Anterior cingulate cortex (tissue), 58 donors: ENCODE data around the gene S100A16.
"Not testable (repeated sequence)": the region's sequence is repeated elsewhere in the genome, so short reads cannot be mapped to it uniquely, and the experiment has no call there.

Experiments
- DNase-seq, 58 donors: peaks; one replicate each; lab custom pipeline; 2025; lab: John Stamatoyannopoulos, UW

S100A16 gene, protein sequence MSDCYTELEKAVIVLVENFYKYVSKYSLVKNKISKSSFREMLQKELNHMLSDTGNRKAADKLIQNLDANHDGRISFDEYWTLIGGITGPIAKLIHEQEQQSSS

DNA sequence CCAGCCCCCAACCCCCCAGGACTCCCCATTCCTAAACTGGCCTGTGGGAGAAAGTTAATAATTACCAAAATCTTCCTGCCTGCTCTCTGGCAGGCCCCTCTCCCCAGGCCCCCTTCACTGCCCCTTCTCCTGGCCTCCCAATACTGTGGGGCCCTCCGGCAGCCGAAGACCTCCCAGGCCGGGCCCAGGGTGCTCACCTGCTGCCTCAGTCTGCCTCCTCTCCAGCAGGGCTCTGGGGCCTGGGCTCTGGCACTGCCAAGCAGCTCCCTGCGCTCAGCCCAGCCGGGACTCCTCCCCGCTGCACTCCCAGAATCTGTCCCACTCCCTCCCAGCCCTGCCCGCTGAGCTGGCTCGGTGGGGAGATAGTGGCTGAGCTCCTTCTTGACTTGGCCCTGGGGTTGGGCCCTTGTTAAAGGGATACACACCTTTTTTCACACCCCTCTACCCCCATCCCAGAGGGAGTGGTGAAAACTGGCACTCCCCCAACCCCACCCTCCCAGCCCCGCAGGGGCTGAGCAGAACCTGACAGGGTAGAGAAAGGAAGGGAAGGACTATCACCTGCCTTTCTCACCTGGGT lies at the start of gene S100A16:
TSS of gene S100A16 (minus strand) at position 383 of the 577 bp plus-strand sequence. CDS start 4,986 bp downstream, outside the sequence.
- DNase-seq, result peak in 28 of 58 donors; percentile 10 to 63 (median 27)

DNA sequence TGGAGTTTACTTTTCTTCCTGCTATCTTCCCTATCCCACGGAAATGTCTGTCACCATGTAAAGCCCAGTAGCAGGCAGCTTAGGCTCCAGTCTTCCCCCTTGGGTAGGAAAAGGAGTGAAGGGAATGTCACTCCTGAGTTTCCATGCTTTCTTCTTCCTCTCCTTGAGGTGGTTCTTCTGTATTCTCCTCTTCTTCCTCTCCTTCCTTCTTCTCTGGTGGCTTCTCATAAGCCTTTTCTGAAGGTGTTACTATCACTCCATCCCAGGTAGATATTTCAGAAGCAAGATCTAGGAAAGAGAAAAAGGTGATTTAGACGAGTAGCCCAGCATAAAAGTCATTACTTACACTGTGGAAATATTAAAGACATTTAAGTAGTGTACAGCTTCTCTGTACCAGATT lies 49.3 kb upstream of the S100A16 start:
- DNase-seq, result no peak

DNA sequence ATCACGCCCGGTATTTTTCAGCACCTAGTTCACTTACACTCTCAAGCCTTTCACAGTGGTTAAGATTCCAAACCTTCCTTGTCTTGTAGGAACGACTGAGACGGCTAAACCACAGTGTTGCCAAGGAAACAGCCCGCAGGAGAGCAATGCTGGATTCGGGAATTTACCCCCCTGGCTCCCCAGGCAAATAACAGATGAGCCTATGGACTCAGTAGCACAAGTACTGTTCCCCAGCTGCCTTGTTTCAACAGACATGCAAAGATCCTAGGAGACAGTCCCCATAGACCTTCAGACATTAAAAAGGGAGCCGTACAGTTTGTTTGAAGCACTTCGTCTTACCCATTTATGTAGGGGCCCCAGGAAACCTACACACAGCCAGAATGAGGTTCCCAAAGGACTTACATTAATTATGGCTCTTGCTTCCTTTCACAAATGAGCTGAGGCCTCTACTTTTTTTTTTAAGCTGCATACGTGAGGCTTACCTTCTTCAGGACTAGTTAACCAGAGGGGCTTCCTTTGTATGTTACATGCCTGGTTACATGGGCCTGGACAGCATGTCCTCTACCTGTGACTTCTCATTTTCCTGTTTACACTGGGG lies 48.3 kb upstream of the S100A16 start:
- DNase-seq, result no peak

DNA sequence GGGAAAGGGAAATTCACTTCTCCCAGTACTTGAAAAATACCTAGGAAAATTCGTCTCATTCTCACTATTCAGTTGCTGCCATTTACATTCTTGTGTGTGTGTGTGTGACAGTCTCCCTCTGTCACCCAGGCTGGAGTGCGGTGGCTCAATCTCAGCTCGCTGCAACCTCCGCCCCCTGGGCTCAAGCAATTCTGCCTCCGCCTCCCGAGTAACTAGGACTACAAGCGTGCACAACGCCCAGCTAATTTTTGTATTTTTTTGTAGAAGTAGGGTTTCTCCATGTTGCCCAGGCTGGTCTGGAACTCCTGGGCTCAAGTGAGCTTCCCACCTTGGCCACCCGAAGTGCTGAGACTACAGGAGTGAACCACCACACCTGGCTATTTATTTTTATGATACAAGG lies 46.7 kb upstream of the S100A16 start:
- no peak for DNase-seq

DNA sequence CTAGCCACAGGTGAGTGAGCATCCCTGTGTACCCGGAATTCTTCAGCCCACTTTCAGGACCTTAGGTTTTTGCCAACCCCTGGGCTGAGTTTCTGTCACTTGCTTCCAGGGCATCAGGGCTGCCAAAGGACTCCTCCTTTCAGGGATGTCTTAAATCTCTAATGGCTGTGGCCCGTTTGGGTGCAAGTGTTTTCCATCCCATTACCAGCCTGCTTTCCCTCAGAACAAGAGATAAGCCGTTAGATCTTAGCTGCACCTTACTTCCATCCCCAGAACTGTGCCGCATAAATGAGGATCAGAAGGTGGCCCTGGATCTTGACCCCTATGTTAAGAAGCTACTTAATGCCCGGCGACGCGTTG lies 46.2 kb upstream of the S100A16 start:
- no peak for DNase-seq

DNA sequence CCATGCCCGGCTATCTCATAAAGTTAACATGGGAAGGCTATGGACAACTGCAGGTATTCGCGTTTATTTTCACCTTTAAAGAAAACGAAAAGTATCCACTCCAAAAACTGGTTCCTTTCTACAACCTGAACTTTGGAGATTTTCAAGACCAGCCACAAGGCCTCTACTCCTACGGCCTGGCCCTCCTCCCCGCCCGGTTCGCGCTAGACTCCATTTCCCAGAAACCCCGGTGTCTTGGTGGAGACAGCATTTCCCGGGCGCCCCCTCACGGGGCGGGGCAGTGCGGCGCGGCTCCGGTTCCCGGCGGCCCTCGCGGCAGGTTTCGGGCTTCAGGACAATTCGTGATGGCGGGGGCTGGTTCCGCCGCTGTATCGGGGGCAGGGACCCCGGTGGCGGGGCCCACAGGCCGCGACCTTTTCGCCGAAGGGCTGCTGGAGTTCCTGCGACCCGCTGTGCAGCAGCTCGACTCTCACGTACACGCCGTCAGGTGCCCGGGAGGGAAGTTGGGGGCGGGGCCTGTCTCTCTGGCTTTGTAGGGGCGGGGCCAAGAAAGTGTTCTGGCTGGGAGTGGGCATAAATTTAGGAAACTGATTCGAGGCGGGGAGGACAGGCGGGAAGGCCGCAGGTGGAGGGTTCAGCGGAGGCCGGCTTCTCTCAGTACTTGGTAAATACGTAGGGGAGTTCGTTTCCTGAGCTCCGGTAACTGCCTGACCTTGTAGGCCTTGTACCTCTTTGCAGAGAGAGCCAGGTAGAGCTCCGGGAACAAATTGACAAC lies 45.6 kb upstream of the S100A16 start, which contains the start of gene SNAPIN:
TSS of gene SNAPIN (plus strand) at position 304 of the 775 bp plus-strand sequence. CDS start at position 345, 41 bp downstream.
- peak; percentile 53 to 93 (median 86) for DNase-seq

DNA sequence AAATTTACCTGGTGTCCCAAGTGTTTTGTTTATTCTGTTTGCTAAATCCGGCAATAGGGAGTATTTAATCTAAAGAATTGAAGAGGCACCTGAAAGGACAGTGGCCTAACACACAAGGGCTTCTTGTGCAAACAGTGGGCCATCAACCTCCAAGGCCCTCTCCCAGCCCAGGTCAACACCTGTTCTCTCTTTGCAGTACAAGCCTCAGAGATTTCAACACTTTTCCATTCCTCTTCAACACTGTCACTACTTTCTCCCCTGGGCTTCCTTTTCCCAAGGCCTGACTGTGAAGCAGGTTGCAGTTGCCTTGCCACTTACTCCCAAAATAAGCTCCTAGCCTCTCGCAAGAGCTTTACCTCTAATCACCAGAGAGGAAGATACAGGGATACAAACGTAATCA lies 42.4 kb upstream of the S100A16 start:
- no peak for DNase-seq

DNA sequence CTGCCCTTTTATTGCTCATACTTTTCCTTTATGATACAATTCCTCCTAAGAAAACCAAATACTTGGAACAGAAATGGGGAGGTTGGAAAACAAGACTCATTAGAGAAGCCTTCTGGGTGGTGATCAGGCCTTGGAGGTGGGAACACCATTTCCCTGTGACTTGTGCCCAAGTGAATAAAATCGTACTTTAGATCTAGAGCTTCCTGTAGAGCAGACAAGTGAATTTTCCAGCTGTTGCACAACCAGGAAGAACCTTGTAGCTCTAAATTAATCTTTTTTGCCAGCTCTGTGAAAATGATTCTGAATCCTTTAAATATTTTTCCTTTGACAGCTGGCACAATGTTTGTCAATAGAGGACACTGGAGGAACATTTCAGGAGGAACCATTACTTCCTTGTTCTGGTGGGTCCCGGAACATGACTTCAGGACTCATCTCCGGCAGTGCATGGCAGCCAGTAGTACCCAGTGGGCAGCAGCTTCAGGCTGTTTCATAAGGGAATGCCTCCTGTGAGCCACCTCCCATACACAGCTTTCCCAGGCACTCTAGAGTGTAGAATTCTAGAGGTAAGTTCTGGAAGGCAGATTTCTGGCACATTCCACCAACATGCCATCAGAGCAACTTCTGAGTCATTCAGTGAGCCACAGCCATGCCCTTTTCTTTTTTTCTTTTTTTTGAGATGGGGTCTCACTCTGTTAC lies 40.0 kb upstream of the S100A16 start:
- DNase-seq, result no peak

DNA sequence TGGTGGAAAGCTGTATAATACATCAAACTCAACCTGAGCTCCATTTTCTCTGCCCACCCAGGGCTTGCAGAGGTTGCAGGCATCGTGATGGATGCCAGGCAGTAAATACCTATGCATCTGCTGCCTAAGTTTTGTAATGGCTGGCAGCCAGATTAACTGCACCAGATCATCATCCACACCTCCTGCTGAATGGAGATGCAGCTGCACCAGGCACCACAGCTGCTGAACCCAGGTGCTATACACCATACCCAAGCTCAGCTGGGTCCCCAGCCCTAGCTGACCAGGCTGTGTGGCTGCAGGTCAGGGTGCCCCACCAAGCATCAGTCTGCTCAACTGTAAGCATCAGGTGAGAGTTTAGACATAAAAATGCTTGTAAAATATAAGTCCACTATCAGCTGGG lies 38.8 kb upstream of the S100A16 start:
- no peak for DNase-seq

DNA sequence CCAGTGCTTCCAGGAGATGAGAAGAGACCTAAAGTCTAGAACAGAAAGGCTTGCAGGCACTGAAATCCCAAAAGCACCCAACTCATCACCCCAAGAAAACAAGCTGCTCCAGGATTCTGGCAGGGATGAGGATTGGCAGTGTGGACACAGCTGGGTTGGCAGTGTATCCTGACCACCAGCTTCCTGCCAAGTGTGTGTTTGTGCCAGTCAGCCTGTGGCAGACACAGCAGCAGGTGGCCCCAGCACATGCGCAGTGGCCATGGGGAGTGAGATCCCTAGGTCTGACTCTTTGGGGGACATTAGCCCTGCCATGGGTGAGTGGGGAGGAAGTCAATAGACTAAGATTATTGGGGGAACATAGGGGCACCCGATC lies 36.9 kb upstream of the S100A16 start:
- DNase-seq, result peak in 54 of 58 donors; percentile 23 to 90 (median 70)

DNA sequence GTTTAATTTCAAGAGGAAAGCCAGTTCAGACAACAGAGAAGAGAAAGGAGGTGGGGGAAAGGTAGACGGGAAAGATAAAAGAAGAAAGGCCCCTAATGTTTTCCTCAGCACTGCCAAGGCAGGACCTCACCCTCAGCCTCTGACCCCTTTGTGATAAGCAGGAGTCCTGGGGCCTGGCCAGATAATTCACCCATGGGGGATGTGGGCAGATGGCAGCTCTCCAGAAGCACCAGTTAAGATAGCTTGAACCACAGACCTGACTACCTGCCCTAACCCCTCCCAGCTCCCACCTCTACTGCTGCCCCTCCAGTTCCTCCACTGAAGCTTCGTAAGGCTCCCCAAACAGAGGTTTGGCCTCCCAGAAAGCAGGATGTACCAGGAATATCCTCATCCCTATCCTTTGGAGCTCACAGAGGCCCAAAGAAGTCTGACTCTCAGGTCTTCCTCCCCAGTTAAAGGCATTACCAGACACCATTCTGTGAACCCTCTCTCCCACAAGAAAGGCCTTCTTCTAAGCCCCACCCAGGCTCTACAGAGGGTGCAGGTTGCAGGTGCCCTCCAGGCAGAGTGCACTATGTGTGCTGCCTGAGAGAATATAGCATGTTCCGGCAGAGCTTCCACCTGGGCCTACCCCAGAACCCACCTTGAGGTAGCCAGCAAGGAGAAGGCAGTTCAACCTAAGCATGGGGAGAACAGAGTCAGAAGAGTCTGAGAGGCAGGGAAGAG lies 36.4 kb upstream of the S100A16 start:
- DNase-seq, result peak in 1 of 58 donors; percentile 6

DNA sequence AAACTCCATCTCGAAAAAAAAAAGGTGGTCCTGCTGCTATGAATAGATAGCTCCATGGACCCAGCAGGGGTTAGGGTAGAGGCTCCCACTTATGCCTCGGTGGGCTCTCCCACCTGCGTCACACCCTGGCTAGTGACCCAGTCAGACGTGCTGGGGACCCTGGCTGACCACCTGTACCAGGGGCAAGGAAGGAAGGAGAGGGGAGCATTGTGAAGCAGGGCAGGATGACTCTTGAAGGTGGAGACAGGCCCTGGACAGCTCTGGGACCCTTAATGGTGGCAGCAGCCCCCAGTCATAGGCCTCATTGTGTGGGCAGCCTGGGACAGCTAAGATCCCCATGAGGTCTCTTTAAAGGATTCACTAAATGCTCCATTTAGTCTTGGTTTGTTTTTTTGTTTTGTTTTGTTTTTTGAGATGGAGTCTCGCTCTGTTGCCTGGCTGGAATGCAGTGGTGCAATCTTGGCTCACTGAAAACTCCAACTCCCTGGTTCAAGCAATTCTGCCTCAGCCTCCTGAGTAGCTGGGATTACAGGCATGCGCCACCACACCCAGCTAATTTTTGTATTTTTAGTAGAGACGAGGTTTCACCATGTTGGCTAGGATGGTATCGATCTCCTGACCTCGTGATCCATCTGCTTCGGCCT lies 35.2 kb upstream of the S100A16 start:
- no peak for DNase-seq

DNA sequence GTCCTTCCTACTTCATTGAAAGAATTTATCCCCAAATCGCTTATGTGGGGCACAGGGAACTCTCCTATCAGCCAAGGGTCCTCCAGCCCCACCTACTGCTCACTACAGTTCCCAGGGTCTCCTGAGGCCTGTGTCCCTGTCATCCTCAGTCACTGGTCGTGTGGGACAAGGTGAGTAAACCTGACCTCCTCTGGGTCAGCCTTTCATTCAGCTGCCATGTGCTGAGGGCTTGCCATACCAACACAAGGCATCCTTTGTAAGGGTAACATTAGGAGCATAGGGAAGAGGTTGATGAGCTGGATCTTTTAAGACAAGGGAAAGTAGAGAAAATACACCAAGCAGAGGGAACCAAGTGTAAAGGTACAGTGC lies 34.4 kb upstream of the S100A16 start:
- no peak for DNase-seq

DNA sequence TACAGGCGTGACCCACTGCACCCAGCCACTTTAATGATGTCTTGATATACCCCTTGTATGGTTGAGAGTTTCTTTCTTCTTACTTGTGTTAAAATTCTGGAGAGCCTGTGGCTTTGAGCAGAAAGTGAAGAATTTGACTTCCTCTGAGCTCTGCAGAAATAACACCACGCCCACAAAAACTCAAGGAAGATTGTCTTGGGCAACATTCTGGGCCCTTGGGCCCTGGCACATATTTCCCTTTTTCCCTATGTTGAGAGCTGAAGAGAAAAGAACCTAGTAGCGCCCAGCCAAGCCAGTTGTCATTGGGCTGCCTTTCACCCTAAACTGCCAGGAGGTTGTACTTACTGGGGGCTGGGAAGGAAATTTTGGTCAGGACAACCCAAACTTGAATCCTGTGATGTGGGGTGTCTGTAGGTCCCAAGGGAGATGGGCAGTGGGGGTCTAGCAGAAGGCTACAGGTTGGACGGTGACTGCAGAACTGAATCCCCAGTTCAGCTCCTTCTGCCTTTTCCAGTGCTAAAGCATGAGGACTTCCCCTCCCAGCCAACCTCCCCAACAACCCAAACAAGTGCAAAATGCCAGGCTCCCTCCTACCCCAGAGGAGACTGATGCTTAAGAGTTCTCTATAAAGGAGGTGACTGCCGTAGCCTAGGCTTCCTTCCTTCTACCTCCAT lies 33.9 kb upstream of the S100A16 start:
- DNase-seq, result peak in 3 of 58 donors; percentile 6 to 38 (median 8)

DNA sequence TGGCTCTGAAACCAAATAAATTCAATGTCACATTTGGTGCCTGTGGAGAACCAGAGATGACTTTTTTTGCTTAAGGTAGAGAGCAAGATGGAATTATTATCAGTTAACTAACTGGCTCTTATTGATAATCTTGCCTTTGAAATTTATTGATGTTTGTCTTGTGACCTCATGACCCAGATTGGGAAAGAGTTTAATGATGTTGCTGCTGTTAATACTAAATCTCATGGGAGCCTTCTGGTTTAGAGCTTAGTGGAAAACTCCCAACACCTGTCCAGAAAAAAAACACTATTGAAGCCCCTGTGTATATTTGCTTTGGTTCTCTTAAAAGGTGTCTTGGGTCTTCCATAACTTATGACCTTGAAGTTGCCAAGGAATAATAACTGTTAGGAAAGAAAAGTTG lies 30.9 kb upstream of the S100A16 start:
- no peak for DNase-seq

DNA sequence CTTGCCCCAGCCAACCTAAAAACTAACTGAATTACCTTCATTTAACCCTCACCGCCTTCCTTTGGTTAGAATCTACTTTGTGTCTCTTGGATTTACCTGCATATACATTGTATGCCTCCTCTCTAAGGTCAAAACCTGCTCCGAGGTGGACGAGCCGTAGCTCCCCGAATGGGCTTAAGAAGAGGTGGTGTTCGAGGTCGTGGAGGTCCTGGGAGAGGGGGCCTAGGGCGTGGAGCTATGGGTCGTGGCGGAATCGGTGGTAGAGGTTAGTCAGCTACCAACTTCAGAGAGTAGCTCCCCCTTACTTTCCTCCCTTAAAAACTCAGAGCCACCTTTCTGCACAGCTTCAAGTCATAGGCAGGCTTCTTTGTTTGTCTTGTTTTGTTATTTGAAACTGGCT lies 30.2 kb upstream of the S100A16 start:
- no peak for DNase-seq

DNA sequence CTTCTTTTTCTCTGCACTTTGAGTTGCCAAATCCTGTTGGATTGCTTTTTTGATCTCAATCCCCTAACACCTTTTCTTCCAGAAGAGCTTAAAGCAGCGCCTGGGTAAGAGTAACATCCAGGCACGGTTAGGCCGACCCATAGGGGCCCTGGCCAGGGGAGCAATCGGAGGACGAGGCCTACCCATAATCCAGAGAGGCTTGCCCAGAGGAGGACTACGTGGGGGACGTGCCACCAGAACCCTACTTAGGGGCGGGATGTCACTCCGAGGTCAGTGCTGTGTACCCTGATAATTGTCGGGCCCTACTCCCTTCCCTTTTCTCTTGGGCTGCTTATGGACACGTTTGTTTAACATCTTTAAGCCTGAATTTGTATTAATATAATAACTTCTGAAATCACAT lies 29.2 kb upstream of the S100A16 start:
- DNase-seq, result no peak

DNA sequence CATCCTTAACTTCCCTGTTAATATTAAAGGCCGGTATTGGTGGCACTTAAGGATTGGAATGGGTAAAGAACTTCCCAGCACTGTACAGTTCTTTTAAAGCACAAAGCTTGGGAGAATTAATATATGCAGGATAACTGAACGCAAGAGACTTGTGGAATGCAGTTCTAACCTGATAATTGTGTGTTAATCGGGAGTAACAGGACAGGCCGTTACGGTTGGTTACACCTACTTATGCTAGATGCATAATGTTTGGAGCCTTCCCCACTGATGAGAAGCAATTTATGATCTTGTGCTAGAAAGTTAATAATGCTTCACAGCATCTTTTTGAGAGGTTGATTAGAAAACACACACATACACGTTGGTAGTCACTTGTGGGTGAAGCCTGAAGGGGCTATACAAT lies 27.9 kb upstream of the S100A16 start:
- DNase-seq, result no peak

DNA sequence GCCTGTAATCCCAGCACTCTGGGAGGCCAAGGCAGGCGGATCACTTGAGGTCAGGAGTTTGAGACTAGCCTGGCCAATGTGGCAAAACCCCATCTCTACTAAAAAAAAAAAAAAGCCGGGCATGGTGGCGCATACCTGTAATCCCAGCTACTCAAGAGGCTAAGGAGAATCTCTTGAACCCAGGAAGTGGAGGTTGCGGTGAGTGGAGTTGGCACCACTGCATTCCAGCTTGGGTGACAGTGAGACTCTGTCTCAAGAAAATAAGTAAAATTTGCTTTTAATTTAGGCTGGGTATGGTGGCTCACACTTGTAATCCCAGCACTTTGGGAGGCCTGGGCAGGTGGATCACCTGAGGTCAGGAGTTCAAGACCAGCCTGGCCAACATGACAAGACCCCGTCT lies 27.3 kb upstream of the S100A16 start:
- not testable (repeated sequence) for DNase-seq
